ENCODE data around the gene KLK3.
"Not testable (repeated sequence)": the region's sequence is repeated elsewhere in the genome, so short reads cannot be mapped to it uniquely, and the experiment has no call there.

KLK3 gene

GRCh38 chr19:50854636-50855410, at the start of gene KLK3:
TSS of gene KLK3 (plus strand) at chr19:50854915. CDS start at chr19:50854956, 41 bp downstream.
- no peak for DNase-seq

GRCh38 chr19:50808856-50809255, 45.9 kb upstream of the KLK3 start:
- DNase-seq = no peak

- not testable (repeated sequence) for DNase-seq
These were observed 43.0 kb upstream of the KLK3 start for GRCh38 chr19:50811622-50812238.

GRCh38 chr19:50812474-50812873, 42.2 kb upstream of the KLK3 start:
- no peak for DNase-seq

GRCh38 chr19:50814883-50815282, 39.8 kb upstream of the KLK3 start:
- DNase-seq = no peak

DNA sequence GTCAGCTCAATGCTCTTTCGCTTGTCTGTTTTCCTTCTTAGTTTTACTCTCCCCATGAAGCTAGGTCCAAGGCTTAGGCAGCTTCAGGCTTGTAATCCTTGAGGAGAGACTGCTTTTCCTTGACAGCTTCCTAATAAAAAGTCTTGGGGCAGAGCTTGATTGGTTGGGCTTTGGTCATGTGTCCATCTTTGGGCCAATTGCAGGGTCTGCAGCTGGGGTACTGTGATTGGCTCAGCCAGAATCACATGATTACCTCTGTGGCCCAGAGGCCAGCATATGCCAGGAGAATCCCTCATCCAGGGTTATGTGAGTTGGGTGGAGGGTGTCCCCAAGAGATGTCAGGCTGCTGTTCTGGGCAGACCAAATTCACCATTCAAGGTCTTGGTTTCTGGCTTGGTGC, 39.3 kb upstream of the KLK3 start:
- DNase-seq = no peak

DNA sequence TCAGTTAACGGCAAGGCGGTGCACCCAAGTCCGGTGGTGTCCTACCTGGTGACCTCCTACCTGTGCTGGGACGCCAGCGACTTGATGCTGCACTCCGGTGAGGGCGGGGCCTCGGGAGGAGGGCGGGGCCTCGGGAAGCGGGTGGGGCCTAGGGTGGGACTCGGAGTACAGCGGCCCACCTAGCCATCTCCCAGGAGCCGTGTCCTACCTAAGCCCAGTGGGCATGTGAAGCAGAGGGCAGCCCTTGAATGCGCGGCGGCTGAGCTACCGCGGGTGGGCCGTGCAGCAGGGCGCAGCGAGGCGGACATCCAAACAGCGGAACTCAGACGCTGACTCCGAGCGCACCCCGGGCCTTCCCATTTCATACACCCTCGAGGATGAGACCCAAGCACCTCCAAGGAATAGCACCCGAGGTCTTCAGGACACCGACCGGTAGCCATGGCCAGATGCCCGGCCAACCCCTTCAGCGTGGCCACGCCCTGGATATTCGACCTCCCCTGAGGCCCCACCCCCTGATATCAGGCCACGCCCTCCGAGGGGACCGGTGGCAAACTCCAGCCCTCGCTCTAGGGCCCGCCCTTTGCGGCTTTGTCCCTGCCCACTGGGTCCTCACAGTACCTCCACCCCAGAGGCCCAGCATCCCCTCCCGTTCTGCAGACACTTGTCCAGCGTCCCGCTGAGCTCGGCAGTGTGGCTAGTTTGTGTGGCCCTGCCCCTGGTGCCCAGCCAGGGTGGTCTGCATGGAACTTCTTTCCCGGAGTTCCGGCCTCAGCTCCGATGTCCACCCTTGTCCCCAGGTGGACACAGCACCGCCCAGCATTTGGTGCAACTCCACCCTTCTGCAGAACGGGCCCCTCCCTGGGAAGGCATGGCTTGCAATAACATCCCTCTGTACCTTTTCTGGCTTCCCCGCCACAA, 36.5 kb upstream of the KLK3 start:
- DNase-seq = no peak

DNA sequence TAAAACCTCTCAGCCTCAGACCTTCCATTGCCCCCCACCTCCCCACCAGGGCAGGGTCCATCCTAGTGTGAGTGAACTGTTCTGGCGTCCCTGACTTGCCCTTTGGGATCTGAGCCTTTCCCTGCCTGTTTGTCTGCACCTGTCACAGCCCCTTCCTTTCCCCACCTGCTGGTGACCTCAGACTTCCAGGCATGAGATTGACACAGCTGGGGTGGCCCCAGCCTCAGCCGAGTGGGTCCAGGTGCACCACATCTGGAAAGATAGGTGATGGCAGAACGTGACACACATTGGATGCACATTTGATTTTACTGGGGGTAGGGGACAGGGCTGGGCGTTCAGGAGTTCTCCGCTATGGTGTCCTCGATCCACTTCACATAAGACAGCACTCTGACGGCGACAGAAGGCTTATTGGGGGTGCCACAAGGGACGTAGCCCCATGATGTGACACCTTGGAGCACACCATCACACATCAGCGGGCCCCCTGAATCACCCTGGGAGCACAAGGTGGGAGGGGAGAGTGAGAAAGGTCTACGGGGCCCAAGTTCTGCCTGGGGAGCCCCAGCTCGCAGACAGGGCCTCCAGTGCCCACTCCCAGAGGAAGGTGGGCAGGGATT, 35.7 kb upstream of the KLK3 start:
- DNase-seq = no peak

DNA sequence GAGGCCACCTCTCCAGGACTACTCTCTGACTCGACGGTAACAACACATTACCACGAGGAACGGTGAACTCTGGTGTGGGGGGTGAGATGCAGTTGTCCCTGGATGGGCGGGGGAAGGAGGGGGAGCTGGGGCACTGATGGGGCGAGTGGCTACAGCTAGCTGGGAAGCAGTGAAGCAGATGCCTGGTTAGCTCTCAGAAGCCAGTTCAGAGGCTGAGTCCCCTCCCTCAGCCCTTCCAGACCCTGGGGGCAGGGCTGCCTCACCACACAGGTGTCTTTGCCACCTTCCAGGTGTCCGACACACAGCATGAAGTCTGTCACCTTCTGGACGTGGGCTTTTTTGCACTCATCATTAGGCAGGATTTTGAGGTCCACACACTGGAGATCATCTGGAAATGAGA, 35.1 kb upstream of the KLK3 start:
- no peak for DNase-seq

DNA sequence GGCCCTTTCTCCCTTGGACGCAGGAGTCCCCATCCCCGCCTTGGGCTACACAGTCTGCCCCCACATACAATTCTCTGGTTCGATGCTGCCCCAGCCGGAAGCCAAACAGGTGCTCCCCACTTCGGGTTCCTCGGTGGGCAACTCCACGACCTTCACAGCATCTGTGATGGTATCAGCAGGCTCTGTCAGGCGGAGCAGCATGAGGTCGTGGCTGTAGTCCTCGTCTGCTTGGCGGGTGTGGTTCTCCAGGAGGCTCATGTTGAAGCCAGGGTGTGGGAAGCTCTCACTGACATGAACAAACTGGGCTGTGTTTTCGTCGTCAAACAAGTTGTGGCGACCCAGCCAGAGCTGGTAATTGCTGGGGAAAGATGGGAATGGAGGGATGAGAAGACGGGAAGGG, 34.6 kb upstream of the KLK3 start:
- no peak for DNase-seq

DNA sequence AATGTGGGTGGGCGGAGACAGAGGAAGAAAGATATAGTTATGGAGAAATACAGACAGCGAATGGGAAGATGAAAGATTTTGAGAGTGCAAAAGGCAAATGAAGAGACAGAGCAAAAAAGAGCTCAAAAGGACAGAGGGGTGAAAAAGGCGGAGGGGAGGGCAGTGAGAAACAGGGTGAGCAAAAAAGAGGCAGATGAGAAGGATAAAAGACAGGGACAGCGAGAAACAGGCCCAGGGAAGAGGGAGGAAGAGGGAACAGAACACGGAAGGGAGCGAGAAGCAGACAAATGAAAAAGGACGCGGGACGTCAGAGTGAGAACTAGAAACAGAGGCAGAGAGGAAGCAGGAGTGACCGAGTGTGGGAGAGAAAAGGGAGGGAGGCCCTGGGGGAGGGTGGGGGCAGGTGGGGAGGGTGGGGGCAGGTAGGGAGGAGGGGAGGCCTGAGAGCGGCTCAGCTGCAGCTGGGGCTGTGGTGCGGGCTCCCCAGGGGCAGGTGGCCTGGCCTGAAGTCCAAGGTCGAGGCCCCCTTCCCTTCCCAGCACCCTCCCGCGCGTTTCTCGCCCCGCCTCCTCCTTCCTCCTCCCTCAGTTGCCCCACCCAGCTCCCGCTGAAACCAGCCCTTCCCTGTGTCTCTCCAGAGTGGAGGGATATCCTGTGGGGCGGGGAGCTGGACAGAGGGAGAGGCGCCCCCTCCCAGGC, 34.0 kb upstream of the KLK3 start:
- DNase-seq = no peak

DNA sequence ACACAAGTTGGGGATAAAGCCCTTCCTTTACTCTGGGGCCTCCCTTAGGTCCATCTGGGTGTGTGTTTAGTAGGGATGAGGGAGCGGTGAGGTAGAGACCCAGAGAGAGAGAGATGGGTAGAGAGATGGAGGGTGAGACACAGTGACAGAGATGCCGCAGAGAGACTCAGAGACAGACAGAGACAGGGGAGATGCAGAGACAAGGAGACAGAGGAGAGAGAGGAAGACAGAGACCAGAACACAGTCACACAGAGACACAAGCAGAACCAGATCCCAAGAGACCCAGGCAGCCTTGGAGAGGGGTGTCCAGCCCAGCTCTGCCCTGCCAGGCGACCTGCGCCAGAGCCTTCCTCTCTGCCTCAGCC, 33.5 kb upstream of the KLK3 start:
- DNase-seq = no peak

- no peak for DNase-seq
These were observed 33.1 kb upstream of the KLK3 start for GRCh38 chr19:50821622-50822021.

DNA sequence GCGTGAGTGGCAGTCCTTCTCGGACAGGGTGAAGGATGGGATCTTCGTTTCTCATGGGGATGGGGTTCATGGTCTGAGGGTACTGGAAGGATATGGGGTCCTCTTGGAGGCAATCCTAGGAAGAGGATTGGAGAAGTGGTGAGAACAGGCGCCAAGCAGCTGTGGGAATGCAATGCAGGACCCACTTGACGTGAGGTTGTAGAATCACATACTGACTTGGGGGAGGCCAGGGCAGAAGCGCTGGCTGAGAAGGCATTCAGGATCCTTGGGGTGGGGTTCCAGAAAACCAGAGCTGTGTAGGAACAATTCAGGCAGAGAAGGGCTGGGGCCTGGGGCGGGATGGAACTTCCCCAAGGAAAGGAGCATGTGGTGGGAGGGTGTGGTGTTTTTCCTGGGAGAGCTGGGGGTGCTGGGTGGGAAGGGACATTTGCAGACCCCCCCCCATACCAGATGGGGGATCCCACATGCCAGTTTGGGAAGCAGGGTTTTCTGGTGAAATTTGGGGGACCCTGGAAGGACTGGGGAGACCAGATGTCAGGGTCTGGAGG, 32.0 kb upstream of the KLK3 start:
- DNase-seq = no peak

- no peak for DNase-seq
These were observed 31.2 kb upstream of the KLK3 start, which contains the start of gene KLK1 for GRCh38 chr19:50823389-50824042. TSS of gene KLK1 (minus strand) at chr19:50823787. CDS start at chr19:50823748, 39 bp downstream.

DNA sequence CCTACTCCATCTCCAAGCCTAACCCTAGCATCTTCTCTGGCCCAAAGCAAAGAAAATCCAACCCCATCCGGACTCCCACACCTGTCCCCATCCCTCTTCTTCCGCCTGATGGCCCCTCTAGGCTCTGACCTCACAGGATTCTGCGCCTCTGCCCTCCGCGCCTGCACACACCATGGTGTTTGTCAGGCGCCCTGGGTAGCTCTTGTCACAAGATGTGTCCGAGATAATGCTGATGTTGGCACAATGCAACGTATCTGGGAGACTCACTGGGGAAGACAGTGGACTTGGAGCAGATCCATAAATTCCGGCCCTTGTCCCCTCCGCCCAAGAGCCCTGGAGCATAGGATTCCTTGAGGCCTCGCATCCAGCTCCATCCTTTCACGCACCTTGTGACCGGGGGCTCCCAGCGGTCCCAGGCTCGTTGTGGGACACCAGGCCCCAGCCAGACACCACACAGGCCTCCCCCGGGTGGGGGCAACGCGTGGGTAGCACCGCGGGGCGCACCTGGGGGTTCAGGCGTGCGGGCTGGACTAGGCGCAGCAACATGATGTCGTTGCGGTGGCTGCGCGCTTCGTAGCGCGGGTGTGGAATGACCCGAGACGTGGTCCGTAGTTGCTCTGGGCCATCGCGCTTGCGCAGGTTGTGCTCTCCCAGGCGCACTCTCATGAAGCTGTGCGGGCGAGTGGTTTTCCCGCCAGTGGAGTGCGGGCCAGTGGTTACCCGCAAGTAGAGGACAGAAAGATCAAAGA, 28.0 kb upstream of the KLK3 start:
- DNase-seq = no peak

GRCh38 chr19:50827476-50827875, 27.2 kb upstream of the KLK3 start:
- no peak for DNase-seq

- no peak for DNase-seq
These were observed 24.9 kb upstream of the KLK3 start for GRCh38 chr19:50829801-50830200.

DNA sequence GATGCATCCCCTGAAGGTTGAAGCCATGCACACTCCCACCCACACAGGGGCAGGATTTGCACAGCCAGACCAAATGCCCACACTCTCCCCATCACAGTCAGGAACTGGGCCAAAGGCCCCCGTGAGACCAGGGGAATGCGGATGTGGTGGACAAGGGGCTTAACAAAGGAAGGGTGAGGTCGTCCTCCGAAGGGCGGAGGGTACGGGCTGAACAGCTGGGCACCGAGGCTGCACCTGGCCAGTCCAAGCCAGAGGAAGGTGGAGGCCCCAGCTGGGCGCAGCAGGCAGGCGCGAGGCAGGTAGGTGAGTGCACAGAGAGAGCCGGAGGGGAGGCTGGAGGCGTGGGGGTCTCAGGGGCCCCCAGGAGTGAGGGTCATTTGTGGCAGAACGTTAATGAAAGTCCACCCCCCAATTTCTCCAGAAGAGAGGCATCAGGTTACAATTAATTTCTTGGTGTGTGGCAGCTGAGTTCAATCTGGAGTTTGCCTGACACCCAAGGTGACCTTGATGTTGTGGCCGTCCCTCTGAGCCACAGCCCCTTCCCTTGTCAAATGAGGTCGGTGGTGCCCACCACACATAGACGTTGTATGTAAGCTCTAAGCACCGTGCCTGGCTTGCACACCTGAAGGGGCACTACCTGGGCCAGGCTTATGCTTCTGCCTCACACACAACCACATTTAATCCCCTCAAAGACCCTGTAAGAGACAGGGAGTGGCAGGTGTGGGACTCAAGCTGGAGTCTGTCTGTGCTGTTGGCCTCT, 24.3 kb upstream of the KLK3 start:
- no peak for DNase-seq

GRCh38 chr19:50831026-50831396, 23.7 kb upstream of the KLK3 start:
- DNase-seq = no peak
